Urinary bladder (tissue), 4 donors: ENCODE measurements around the gene FGD4. TPM values are rescaled to one million over a fixed set of nuclear protein-coding genes. Genes with fewer than 3 reads are reported as not detected.
"Not testable (repeated sequence)": the region's sequence is repeated elsewhere in the genome, so short reads cannot be mapped to it uniquely, and the experiment has no call there.

ENCODE experiments used
- DNase-seq: peaks from one replicate; pipeline ENCODE4 v3.0.0-alpha.2; 2015; ENCODE audit errors: extremely low spot score
- H3K27ac ChIP-seq: one replicate; pipeline ENCODE4 v1.5.1; 2013; ENCODE audit warnings: low read depth, mild to moderate bottlenecking, moderate library complexity
- H3K36me3 ChIP-seq: one replicate; pipeline ENCODE4 v1.6.1; 2013; ENCODE audit warnings: mild to moderate bottlenecking, moderate library complexity; ENCODE audit not compliant: insufficient read depth
- H3K4me1 ChIP-seq: one replicate; pipeline ENCODE4 v1.6.1; 2013; ENCODE audit warnings: mild to moderate bottlenecking, moderate library complexity; ENCODE audit not compliant: insufficient read depth
- H3K4me3 ChIP-seq: one replicate; pipeline ENCODE4 v1.5.1; 2013; ENCODE audit warnings: low read depth, low read length
- WGBS: extraction: QIAGEN DNeasy Blood & Tissue Kit; methylation state at CpG from one replicate; pipeline ENCODE4 v1.1.7; 2013; 5-methylcytosine and 5-hydroxymethylcytosine counted together
- polyA plus RNA-seq: library from polyadenylated mRNA; stranded (reverse); fragments of 200-250 nt; gene quantifications from one replicate; pipeline ENCODE4 v1.2.3, GENCODE V29; 2013
- total RNA-seq: library from RNA; depleted of rRNA; stranded (reverse); fragments of >200 nt; gene quantifications from one replicate; pipeline ENCODE4 v1.2.3, GENCODE V29; 2014
- donor health status: healthy with polysubstance abuse.
- donor health status: healthy.

Gene FGD4
- total and polyA plus RNA-seq, 2 donors: 4.2 to 24.8 TPM

GRCh38 chr12:32499048-32499447, 99.7 kb downstream of the FGD4 start:
- Histone ChIP-seq H3K36me3 (no peaks in the 10 kb centered on the region), H3K4me1 (no peaks in the 10 kb centered on the region), H3K27ac (no peak overlapping the region), H3K4me3 (no peak overlapping the region)
- no peak for DNase-seq
- WGBS: 90% methylated on average over 6 of the region's 6 CpGs

GRCh38 chr12:32501835-32502333, 102.5 kb downstream of the FGD4 start:
- Histone ChIP-seq H3K27ac (no peak overlapping the region), H3K36me3 (no peaks in the 10 kb centered on the region), H3K4me1 (no peaks in the 10 kb centered on the region), H3K4me3 (no peak overlapping the region)
- 44% methylated on average over 6 of the region's 6 CpGs for WGBS
- DNase-seq: peak; percentile 68

GRCh38 chr12:32502693-32503502, 103.5 kb downstream of the FGD4 start:
- H3K4me1 ChIP-seq: no peaks in the 10 kb centered on the region
- H3K36me3 ChIP-seq: no peaks in the 10 kb centered on the region
- H3K4me3 ChIP-seq: no peak overlapping the region
- 50% methylated on average over 3 of the region's 3 CpGs for WGBS
- H3K27ac ChIP-seq: no peak overlapping the region
- DNase-seq: no peak

- DNase-seq: no peak
- Histone ChIP-seq H3K4me3 (no peak overlapping the region), H3K4me1 (no peaks in the 10 kb centered on the region), H3K36me3 (no peaks in the 10 kb centered on the region), H3K27ac (no peak overlapping the region)
- 94% methylated on average over 2 of the region's 2 CpGs for WGBS
These were observed 104.4 kb downstream of the FGD4 start for GRCh38 chr12:32503730-32504129.

- WGBS: 93% methylated on average over 3 of the region's 3 CpGs
These were observed 105.2 kb downstream of the FGD4 start for GRCh38 chr12:32504591-32504990.

GRCh38 chr12:32505067-32505945, 105.9 kb downstream of the FGD4 start:
- Histone ChIP-seq H3K27ac (no peak overlapping the region), H3K4me1 (no peaks in the 10 kb centered on the region), H3K36me3 (no peaks in the 10 kb centered on the region), H3K4me3 (no peak overlapping the region)
- DNase-seq: no peak
- 60% methylated on average over 12 of the region's 12 CpGs for WGBS

More at GRCh38 chr12:32504591-32504990, 105.2 kb downstream of the FGD4 start:
- H3K4me1 ChIP-seq: no peaks in the 10 kb centered on the region
- no peaks in the 10 kb centered on the region for H3K36me3 ChIP-seq
- H3K27ac ChIP-seq: no peak overlapping the region
- no peak for DNase-seq
- H3K4me3 ChIP-seq: no peak overlapping the region

- H3K4me3 ChIP-seq, H3K36me3 ChIP-seq, DNase-seq, H3K27ac ChIP-seq, H3K4me1 ChIP-seq: not testable (repeated sequence)
- 47% methylated on average over 6 of the region's 8 CpGs for WGBS
These were observed 108.0 kb downstream of the FGD4 start for GRCh38 chr12:32507096-32507941.

- DNase-seq: no peak
- no peaks in the 10 kb centered on the region for H3K4me1 ChIP-seq
- no peaks in the 10 kb centered on the region for H3K36me3 ChIP-seq
- no peak overlapping the region for H3K4me3 ChIP-seq
- 43% methylated on average over 3 of the region's 3 CpGs for WGBS
- H3K27ac ChIP-seq: no peak overlapping the region
These were observed 108.6 kb downstream of the FGD4 start for GRCh38 chr12:32507942-32508320.

- Histone ChIP-seq H3K4me1 (no peaks in the 10 kb centered on the region), H3K27ac (no peak overlapping the region), H3K36me3 (no peaks in the 10 kb centered on the region), H3K4me3 (no peak overlapping the region)
- DNase-seq: no peak
- WGBS: 75% methylated on average over 3 of the region's 3 CpGs
These were observed 109.3 kb downstream of the FGD4 start for GRCh38 chr12:32508626-32509025.

GRCh38 chr12:32509328-32510091, 110.2 kb downstream of the FGD4 start:
- DNase-seq: no peak
- Histone ChIP-seq H3K4me3 (no peak overlapping the region), H3K4me1 (no peaks in the 10 kb centered on the region), H3K36me3 (no peaks in the 10 kb centered on the region), H3K27ac (no peak overlapping the region)
- 80% methylated on average over 2 of the region's 2 CpGs for WGBS

GRCh38 chr12:32511976-32512375, 112.6 kb downstream of the FGD4 start:
- DNase-seq, H3K36me3 ChIP-seq, H3K4me3 ChIP-seq, H3K27ac ChIP-seq, H3K4me1 ChIP-seq: not testable (repeated sequence)
- WGBS: 96% methylated on average over 7 of the region's 7 CpGs

- no peaks in the 10 kb centered on the region for H3K36me3 ChIP-seq
- H3K4me1 ChIP-seq: no peaks in the 10 kb centered on the region
- no peak overlapping the region for H3K4me3 ChIP-seq
- H3K27ac ChIP-seq: no peak overlapping the region
- DNase-seq: no peak
- 98% methylated on average over 2 of the region's 2 CpGs for WGBS
These were observed 113.0 kb downstream of the FGD4 start for GRCh38 chr12:32512379-32512778.
